Mammary epithelial cell (primary cell): ENCODE results near the gene CYP2E1.

Experiments
- EZH2 ChIP-seq: IDR thresholded peaks from 2 replicates; pipeline ENCODE4 v1.6.1; 2012; ENCODE audit warnings: low read length, inconsistent platforms, borderline replicate concordance
- TF ChIP-seq, protein P1 (sequence below), 2 donors: IDR thresholded peaks in 1 of 2; conservative IDR thresholded peaks in 1 of 2; 2 replicates each; pipeline ENCODE4 v1.5.1; 2011 to 2012; ENCODE audit warnings: inconsistent platforms in 2 of 2, low read length in 2 of 2, mild to moderate bottlenecking in 2 of 2, control low read depth in 1 of 2, low read depth in 1 of 2; ENCODE audit not compliant: insufficient read depth in 1 of 2; ENCODE audit errors: extremely low read depth in 1 of 2

DNA sequence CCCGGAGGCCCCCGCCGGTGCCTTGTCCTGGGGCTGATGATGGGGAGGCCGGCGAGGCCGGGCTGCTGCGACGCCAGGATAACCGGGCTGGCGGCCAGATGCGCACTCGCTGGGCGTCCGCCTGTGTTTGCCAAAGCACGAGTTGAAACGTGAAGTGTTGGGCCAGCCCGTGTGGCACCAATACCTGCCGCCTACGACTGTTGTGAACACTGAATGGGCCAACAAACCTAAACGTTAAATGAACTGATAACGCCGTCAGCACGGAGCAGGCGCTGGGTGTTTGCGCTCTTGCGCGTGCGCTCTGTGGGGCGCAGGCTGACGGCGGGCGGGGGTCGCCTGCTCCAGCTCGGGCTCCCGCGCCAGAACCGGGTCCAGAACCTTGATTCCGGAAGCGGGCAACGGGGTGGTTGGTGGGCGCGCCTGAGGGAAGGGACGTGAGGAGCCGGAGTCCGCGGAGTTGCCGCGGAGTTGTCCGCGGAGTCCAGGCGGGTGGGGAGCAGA, 658 bp downstream of the CYP2E1 start:
- TF ChIP-seq, protein P1, sequence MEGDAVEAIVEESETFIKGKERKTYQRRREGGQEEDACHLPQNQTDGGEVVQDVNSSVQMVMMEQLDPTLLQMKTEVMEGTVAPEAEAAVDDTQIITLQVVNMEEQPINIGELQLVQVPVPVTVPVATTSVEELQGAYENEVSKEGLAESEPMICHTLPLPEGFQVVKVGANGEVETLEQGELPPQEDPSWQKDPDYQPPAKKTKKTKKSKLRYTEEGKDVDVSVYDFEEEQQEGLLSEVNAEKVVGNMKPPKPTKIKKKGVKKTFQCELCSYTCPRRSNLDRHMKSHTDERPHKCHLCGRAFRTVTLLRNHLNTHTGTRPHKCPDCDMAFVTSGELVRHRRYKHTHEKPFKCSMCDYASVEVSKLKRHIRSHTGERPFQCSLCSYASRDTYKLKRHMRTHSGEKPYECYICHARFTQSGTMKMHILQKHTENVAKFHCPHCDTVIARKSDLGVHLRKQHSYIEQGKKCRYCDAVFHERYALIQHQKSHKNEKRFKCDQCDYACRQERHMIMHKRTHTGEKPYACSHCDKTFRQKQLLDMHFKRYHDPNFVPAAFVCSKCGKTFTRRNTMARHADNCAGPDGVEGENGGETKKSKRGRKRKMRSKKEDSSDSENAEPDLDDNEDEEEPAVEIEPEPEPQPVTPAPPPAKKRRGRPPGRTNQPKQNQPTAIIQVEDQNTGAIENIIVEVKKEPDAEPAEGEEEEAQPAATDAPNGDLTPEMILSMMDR (conservative IDR thresholded peaks at IDR 0.05 in 1 of 2, IDR thresholded peaks at IDR 0.05 in 1 of 2; ENCODE audit: extremely low read depth in 1 of 2, insufficient read depth in 1 of 2, low read depth in 1 of 2, low read length in 2 of 2) = no peak
- peak; percentile 16 for TF ChIP-seq EZH2
